ENCODE results near the gene PLAAT3.
"Not testable (repeated sequence)": the region's sequence is repeated elsewhere in the genome, so short reads cannot be mapped to it uniquely, and the experiment has no call there.

Gene PLAAT3

GRCh38 chr11:63537293-63538101, 76.7 kb downstream of the PLAAT3 start:
- DNase-seq (ENCODE audit: low spot score), result no peak

- DNase-seq (ENCODE audit: low spot score), result peak; percentile 76
These were observed 77.5 kb downstream of the PLAAT3 start, which contains the start of gene PLAAT4 for GRCh38 chr11:63536669-63537292. Gene PLAAT4 (plus strand): TSS chr11:63536808. CDS start chr11:63536869, 61 bp downstream.

- DNase-seq (ENCODE audit: low spot score), result no peak
These were observed 78.5 kb downstream of the PLAAT3 start for GRCh38 chr11:63535734-63536133.

GRCh38 chr11:63534895-63535461, 79.3 kb downstream of the PLAAT3 start:
- no peak for DNase-seq (ENCODE audit: low spot score)

- no peak for DNase-seq (ENCODE audit: low spot score)
These were observed 80.2 kb downstream of the PLAAT3 start for GRCh38 chr11:63534076-63534475.

- no peak for DNase-seq (ENCODE audit: low spot score)
These were observed 81.3 kb downstream of the PLAAT3 start for GRCh38 chr11:63532799-63533475.

GRCh38 chr11:63532117-63532516, 82.1 kb downstream of the PLAAT3 start:
- no peak for DNase-seq (ENCODE audit: low spot score)

- not testable (repeated sequence) for DNase-seq (ENCODE audit: low spot score)
These were observed 83.0 kb downstream of the PLAAT3 start for GRCh38 chr11:63531074-63531792.

- no peak for DNase-seq (ENCODE audit: low spot score)
These were observed 84.2 kb downstream of the PLAAT3 start for GRCh38 chr11:63530021-63530420.

GRCh38 chr11:63529373-63529772, 84.9 kb downstream of the PLAAT3 start:
- DNase-seq (ENCODE audit: low spot score), result not testable (repeated sequence)

GRCh38 chr11:63528729-63529278, 85.4 kb downstream of the PLAAT3 start:
- DNase-seq (ENCODE audit: low spot score), result not testable (repeated sequence)

GRCh38 chr11:63528156-63528555, 86.1 kb downstream of the PLAAT3 start:
- DNase-seq (ENCODE audit: low spot score), result not testable (repeated sequence)

GRCh38 chr11:63527667-63528066, 86.6 kb downstream of the PLAAT3 start:
- no peak for DNase-seq (ENCODE audit: low spot score)

Data from HuH-7 (cell line).